H4 (cell line): ENCODE data around the gene UQCC2. TPM values are rescaled to one million over a fixed set of nuclear protein-coding genes. Genes with fewer than 3 reads are reported as not detected.

Source experiments
- DNase-seq: peaks from one replicate; pipeline ENCODE4 v3.0.0-alpha.2; 2015; ENCODE audit warnings: low spot score
- total RNA-seq: library from RNA; depleted of rRNA; stranded (reverse); fragments of >200 nt; shearing (Covaris generic); gene quantifications from 2 replicates; pipeline ENCODE4 v1.2.3, GENCODE V29; 2014

Gene UQCC2
- total RNA-seq, 1 experiment from 2014 or later = 55.1 TPM

DNA sequence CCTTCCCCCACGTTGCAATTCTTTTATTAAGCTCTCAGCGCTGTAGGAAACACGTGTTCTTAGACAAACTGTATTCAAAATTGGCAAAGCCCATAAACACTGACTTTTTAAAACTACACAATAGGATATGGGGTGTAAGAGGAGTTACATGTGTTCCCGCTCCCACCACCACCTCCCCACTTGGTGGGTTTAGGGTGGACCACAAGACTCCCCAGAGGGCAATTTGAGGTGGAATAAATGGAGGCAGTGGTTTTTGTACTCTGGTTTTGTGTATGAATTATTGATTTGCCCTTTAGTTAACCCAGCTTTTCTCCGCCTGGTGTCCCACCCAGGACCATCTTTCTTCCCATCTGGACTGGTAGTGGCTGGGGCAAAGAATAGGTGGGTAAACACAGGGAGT is 3.7 kb downstream of the UQCC2 start:
- DNase-seq = no peak

DNA sequence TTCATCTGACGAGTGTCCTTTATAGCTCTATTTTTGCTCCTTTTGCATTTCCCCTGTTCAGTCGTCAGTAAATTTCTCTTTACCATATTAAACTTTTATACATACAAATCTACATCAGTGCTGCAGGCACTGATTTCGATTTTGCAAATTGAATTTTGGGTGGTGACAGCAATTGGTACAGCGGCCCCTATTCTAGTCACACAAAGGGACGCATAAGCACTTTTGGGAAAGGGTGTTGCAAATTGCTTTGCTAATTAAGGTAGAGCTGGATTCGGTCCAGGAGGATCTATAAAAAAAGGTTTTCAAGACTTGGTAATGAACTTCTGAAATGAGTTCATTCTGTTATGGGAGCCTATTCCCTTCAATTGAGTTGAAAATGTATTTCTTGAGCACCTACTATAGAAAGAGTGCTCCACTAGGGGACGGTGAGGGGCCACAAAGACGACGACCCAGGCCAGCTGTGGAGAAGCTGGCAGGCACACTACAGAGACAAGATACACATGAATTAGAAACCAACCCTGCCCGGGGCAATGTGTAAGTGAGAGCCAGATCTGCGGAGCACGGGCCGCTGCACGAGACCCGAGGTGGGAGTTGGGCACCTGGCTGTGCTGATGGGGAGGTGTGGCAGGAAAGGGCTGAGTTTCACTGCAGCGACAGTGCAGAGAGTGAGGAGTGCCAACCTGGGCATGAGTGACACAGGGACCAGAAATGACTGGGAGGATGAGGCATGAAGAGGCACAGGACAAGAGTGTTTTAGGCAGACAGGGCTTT is 5.4 kb downstream of the UQCC2 start:
- DNase-seq = no peak

DNA sequence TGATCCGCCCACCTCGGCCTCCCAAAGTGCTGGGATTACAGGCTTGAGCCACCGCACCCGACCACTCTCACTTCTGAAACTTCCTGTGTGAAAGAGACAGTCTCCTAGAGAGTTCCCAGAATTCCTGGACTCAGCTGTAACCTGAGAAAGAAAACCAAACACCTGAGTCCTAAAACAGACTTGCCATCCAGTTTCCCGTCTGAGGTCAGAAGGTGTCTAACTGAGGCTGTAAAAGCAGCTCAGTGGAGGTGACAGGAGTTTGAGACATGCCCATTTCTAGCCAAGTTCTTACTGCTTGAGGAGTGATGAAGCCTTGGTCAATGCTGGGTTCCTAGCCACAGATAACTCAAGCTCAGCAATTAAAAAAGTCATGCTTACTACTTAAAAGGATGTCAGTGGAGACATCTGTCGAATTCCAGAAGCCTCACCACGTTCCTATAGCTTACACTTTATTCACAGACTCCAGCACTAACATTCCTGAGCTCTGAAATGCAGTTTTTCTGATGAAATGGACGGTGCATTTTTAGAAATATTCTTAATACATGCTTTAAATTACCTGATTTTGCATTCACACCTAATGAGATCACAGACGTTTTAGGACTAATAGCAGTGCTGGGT is 6.1 kb downstream of the UQCC2 start:
- no peak for DNase-seq

DNA sequence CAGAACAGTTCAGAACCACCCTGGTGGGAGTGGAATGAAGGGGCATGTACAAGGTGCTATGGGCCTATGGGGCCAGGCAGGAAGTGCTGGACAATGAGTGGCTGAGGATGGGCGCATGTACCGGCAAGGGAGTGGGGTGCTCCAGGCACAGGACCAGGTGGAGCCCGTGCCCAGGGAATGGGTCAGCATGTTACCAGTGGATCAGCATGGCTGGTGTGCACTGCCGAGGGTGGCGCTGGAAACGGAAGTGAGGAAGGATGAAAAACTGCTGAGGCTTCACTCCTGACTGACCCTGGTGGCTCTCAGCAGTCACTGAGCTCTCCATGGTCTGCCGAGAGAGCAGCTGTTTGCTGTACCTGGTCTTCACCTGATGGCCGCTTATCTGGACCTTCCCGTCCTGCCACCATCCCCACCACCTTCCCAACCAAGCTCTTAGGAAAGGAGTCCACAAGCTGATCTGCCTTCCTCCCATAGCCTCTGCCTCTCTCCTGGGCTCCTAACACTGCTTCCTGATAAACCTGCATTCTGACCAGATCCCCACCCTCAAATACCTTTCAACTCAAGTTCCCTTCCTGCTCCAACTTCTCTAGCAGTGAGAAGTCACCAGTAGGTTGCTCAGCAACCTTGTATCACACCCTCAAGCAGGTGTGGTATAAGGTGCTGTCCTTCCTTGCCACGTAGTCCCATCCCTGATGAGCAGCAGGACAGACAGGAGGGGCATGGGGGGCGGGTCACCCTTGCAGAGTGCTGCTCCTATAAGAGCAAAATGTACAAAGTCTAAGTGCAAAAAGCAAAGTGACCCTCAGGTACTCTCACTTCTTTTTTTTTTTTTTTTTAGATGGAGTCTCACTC is 7.1 kb downstream of the UQCC2 start:
- DNase-seq = no peak

DNA sequence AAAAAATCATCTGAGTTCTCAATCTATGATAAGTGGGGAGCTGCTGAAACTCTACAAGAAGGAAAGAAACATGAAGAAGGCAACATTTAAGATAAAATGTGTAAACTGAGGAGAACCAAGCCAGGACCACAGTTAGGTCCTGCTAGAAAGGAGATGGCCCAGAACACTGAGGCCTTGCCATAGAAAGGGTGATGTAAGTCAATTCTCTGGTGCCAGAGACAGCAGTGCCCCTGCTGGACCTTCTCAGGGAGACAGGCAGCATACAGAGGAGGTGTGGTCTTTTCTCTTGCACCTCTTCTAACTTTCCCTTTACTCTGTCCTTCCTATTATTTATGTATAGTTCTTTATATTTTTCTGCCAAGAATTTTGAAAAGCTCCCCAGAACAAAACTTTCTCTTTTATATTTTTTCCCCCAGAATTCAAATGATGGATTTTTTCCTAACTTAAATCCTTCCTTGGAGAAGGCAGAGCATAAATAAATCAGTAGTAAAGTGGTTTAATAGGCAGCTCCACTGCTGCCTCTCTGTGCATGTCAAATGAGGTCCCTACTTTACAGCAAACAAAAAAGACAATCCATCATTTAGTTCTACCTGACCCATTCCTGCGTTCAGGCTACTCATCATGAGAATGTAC is 9.0 kb downstream of the UQCC2 start:
- DNase-seq = peak; percentile 45

DNA sequence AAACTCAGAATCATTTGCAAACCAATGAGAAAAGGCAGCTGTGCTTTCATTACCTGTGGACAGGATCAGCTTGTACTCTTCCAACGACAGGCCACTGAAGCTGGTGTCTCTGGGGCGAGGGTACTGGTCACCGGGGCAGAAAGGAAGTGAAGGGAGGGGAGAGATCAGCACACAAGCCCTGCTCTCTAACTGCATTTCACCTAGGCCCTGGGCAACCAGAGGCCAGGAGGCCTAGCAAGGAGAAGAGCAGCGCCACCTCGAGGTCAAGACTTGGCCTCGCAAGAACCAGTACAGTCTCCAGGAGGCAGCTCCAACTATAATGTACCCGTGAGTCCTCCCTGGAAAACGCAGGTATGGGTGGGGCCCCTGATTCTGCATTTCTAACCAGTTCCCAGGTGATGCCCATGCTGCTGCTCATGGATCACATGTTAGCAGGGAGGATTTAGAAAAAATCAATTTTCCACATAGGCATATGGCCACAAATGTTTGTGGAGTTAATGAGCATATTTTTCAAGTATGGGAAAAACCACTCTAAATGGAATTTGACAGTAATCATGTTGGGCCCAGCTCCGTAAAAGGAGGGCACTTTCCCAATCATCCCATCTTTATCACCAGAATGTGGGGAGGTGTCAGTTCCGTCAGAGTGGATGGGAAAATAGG is 11.0 kb downstream of the UQCC2 start:
- peak; percentile 70 for DNase-seq

DNA sequence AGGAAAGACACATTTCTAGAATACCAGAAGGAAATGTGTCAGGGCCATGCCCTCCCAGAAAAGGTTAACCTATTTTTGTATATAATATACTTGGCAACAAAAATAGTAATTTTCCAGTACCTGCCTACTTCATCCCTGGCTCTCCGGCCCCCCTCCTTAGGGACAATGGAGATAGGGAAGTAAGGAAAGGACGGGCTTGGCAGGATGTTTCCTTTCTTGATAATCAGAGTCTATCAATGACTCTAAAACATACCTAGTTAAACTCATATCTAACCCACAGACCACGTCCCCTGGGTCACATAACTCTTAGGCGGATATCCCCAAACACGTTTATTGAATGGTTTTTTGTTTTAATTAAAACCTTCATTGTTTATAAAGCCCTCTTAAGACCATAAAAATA is 11.8 kb downstream of the UQCC2 start:
- DNase-seq = no peak

DNA sequence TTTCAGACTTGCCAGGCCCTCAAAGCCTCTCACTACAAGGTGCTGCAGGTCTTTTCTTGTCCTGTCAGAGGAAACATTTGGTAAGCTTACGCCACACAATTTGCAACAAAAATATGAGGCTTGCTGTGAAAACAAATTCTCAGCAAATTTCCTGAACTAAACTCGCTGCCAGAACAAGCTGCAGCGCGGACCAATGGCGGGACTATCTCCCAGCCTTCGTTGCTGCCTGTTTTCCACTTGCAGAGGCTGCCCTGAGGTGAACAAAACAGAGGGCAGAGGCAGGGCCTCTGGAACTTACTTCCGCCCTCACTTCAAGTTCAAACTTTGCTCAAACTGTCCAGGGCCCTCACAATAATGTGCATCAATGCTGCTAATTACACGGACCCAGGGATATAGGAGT is 12.4 kb downstream of the UQCC2 start:
- DNase-seq = no peak

DNA sequence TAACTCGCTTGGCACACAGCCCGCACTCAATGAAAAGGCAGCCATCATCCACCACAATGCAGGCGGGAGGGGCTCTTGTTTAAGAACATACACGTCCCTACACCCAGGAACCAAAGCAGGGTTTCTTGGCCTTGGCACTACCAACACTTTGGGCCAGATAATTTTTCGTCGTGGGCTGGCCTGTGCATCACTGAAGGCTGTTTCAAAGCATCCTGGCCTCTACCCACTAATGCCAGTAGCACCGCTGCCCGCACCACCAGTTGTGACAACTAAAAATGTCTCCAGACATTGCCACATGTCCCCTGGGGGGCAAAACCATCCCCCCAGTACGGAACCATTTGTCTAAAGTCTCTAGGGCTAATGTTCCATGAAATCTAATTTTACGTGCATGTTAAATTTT is 13.0 kb downstream of the UQCC2 start:
- no peak for DNase-seq

DNA sequence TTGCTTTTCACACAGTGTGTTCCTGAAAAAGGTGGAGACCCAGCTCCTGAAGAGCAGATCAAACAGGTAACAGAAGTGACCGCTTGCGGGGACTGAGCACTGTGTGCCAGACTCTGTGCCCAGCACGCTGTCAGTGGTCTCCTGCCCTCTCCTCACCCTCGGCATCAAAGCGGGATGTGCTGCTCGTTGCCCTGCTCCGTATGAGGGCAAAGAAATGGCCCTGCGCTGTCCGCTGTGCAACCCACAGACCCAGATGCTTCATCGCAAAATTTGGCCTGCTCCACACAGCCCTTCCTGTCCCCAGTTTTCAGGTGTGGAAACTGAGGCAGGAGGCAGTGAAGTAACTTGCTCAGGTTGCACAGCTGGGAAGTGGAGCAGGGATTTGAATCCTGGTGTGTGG is 13.7 kb downstream of the UQCC2 start:
- DNase-seq = no peak

DNA sequence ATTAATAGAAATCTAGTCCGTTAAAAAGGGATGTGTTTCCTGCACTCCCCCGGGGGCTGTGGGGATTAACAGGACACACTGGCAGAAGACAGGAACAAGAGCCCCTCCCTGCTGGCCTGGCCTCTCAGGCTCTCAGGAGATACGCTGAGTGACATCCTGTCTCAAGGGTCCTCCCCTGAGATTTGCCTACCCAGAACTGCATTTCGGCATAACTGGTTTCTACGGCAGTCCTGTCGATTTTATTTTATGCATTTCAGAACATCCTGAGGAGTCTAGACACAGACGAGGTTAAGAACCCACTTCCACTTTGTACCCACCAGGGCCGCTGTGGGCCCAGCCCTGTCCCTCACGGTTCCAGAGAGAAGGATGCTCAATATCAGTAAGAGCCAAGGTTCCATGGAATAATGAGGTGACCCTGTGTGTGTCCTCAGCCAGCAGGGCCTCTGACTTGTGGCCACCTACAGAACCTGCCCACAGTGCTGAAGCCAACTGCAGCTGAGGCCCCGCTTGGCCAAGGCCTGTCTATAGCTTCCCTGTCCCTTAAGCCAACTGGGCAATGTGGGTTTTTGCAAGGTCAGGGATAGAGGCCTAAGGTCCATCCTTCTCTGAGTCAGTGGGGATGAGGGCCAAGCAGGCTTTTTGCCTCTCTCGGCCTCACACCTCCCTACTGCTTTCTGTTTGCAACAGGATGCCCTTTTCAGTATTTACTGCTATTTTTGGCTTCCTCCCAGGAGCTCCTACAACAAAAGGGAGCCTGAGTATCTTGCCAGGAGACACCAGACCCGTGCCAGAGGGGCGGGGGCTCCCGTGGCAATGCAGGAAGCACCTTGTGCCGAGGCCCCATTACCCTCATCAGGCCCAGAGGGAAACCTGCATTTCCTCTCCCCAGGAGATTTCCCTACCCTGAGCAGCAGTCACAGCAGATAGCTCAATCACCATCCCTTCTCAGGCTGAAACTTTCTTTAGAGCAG is 14.7 kb downstream of the UQCC2 start:
- peak; percentile 49 for DNase-seq

DNA sequence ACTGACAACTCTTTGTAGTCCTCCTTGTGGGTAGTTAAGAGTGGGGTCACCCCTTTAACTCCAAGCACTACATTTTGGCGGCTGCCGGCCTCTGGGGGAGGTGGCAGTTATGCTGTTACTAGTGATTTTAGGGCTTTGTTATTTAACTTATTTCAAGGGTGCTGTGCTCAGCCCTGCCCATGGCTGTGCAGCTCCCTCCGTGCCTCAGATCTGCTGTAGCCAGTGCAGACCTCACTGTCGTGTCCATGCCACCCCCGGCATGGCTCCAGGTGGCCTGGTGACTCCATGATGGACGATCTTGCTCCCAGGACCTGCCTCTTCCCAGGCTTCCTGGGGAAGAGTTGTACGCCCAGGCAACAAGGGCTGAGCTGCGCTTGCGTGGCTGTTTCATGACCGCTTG is 15.4 kb downstream of the UQCC2 start:
- DNase-seq = no peak

DNA sequence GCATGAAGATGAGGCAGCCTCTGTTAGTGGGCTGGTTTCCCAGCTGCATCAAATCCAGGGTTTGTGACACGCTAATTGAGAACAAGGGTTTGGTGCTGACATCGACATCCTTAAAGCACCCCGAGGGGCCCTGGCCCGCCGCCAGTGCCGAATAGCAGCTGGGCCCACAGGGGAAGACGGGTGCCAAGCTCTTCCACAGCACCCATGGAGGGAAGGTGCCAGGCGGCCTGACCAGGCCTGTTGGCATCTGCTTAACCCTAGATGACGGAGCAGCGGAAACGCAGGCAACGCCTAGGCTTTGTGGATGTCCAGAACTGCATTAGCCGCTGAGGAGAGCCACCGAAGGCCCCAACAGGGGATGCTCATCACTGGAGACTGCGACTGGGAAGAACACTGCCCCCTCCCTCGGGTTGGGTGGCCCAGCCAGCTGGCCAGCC is 16.0 kb downstream of the UQCC2 start:
- DNase-seq = no peak

DNA sequence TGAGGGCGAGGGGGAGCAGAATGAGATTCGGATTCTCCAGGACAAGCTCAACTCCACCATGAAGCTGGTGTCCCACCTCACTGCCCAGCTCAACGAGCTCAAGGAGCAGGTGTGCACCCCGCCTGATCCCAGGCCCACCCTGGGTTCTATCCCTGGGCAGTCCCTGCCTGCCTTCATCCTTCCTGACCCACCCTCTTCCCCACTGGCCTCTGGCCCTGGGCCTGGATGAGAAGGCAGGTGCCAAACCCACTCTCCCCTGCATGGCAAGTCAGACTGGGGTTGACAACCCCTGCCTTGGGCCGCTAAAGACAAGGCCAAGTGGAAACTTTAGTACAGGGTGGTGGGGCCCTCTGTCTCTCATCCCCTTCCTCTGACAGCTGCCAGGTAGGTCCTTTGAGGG is 16.5 kb downstream of the UQCC2 start:
- no peak for DNase-seq

DNA sequence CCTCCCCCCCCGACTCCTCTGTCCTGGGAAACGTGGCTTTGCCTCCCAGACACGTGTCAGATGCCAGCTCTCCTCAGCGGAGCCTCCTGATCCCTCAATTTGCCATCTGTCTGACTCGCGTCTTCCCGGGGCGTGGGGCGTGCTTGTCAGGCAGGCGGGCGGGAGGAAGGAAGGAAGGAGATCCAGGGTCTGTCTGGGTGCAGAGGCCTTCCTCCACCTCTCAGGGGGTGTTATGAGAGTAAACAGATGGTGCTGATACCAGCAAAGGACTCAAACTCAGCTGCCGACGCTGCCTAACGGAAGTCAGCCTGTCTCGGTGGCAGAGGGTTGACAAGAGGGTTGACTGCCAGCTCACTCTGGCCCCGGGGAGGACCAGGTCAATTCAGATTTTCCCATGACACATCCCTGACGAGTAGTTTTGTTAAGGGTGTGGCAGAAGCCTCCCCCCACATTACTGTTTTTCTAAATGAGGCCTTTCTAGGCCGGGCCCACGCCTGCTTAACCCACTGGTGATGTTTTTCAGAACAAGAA is 17.0 kb downstream of the UQCC2 start:
- DNase-seq = peak; percentile 60

DNA sequence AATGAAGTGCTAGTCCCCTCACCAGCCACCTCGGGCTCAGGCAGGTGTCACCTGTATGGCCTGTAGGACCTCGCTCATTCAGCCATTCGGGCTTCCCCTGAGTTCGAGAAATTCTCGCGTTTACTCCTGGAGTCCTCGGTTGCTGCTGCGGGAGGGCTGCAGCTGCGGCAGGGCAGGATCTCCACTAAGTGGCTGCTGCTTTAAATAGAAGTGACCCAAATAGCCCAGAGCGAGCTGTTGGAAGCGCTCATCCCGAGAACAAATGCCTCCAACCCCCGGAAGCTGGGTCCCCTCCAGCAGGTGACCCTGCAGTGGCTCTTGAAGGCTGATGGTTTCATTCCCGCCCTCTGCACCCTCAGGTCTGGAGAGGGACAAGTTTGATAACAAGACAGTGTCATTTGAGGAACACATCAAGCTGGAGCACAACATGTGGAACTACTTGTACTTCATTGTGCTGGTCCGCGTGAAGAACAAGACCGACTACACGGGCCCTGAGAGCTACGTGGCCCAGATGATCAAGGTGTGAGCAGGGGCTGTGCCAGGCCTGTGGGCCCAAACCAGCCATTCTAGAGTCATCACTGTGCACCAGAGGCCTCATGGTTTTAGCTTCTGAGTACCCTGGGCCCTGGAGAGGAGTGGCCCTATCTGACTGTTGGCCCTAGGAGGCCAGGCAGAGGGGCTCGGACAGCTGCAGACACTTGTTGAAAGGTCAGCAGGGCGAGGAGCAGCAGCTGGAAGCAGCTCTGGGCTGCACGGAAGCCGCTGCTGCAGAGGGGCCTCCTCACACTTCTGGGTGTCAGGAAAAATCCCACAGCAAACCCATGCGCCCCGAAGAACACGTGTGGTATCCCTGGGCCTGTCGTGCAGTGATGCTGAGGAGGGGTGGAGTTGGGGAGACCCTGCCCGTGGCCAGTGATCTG is 18.1 kb downstream of the UQCC2 start:
- no peak for DNase-seq

DNA sequence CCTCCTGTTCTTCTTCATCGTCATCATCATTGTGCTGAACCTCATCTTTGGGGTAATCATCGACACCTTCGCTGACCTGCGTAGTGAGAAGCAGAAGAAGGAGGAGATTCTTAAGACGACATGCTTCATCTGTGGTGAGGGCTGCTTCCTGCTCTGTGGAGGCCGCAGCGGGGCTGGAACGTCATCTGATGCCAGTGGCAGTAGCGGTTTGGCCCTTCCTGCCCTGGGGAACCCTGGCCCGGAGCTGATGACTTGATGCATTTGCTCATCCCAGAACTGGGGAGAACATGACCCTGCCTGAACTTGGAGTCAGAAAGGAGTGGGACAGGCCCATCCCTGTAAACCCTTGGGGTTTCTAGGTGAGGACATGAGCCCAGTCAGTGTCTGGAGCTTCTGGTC is 18.7 kb downstream of the UQCC2 start:
- DNase-seq = no peak

DNA sequence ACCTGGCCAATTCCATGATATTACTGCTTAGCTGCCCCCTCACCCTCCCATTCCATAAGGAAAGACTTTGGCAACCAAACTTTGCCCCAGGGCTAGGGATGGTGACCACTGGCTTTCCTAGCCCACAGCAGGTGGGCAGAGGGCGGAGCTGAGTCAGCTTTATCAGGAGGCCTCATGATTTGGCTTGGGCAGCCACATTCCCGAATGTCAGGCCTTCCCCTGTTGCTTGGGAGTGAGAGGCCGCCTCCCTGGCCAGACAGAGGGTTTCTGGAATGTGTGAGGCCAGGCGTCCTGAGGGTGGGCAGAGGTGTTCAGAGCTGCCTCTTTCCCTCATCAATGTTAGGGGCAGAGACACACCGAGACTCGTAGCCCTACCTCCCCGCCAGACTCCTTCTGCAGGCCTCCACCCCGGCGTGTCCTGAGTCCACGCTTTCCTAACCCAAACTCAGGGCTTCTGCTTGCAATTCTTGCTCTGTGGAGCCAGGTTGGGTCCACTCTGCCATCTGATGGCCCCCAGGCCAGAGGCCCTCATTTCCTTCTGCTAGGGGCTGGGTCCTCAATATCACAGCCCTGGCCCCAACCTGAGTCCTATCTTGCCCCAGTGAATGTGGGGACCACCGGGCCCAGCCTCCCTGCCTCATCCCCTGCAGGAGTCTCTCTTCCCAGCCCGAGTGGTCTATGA is 19.3 kb downstream of the UQCC2 start:
- no peak for DNase-seq
